Esophagus mucosa (tissue), 1 donor: ENCODE data around the gene CEP250. TPM values are rescaled to one million over a fixed set of nuclear protein-coding genes. Genes with fewer than 3 reads are reported as not detected.
A peak's percentile ranks its signal among the peaks of the same experiment; 100 is the strongest.
"Not testable (repeated sequence)": the region's sequence is repeated elsewhere in the genome, so short reads cannot be mapped to it uniquely, and the experiment has no call there.

Source experiments
- ATAC-seq: fragments of 200-7000 bp; cut with Tn5 transposase; one replicate; pipeline ENCODE4 v1.9.1; 2020
- total RNA-seq: library from RNA; stranded (reverse); gene quantifications from one replicate; pipeline ENCODE4 v1.2.4, GENCODE V29; 2023
- donor health status: DM: yes; HTN: yes; CAD: no.

Gene CEP250
- total RNA-seq, 1 donor from 2014 or later: 13.6 TPM

DNA sequence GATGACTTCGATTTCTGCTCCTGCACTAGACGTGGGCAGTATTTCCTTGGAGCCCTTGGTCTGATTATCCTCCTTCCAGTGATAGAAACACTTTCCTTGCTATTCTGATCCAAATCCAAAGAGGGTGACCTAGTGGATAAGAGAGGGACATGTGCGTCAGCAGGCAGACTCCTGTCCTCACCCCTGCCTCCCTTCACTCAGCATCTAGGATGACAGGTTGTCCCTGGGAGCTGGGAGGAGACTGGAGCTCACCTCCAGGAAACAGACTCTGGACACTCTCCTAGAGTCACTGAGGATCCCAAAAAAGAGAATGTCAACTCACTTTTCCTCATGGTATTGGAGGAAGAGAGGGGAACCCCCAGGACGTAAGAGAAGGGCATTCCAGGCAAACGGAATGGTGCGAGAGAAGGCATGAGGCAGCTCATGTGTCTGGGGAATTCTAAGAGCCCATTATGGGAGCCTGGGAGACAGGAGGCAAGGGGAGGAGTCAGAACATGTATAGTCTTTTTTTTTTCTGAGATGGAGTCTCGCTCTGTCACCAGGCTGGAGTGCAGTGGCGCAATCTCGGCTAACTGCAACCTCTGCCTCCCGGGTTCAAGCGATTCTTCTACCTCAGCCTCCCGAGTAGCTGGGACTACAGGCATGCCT is 71.8 kb downstream of the CEP250 start:
- no peak for ATAC-seq

DNA sequence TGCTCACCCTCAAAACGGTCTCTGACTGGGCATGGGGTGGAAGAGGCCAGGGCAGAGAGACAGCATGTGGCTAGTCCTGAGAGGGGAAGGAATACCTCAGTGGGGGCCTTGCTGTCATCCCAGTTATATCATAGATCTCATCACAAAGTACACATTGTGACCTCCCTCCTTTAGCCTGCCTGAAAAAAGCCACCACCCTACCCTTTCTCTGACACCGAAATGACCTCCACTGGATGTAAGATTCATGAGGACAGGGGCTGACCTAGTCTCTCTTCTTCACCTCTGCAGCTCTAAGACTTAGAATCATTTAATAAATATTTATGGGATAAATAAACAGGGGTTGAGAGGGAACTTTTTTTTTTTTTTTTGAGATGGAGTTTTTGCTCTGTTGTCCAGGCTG is 74.2 kb downstream of the CEP250 start, which contains the start of gene C20orf173:
Gene C20orf173 (minus strand): TSS at position 101 of the 400 bp plus-strand sequence. CDS start 279 bp downstream, outside the sequence.
- no peak for ATAC-seq

GRCh38 chr20:35539756-35540212 is 84.4 kb downstream of the CEP250 start:
- no peak for ATAC-seq

DNA sequence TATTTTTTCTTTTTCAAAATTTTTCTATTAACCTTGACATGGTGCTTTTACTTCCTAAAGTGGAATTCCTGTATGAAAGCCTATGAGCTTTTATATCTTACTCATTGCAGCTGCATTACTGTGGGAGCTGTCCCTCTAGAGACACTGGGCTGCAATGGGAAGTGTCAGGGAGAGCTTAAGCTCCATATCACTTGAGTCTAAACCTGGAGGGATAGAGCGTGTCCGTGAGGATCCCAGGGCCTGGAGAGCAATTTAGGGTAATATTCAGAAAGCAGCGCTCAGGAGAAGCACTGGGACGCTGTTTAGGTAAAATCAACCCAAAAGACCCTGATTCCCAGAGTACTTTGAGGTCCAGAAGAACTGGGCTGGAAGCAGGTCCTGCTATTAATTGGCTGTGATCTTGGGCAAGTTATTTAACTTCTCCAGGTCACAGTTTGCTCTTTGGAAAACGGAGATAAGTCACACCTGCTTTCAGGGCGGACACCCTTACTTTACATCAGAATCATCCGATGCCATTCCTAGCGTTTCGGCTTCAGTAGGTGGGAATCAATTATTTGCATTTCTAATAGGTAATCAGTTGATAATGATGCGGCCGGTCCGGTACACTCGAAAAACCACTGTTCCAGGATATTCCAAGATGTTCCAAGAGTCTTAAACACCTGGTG is 85.9 kb downstream of the CEP250 start:
- no peak for ATAC-seq

- ATAC-seq: peak; percentile 98
Observed at GRCh38 chr20:35541783-35542662, 86.6 kb downstream of the CEP250 start, which contains the start of gene ERGIC3. Gene ERGIC3, plus strand, starts transcription at chr20:35542078. Its CDS starts 20 bp downstream, at chr20:35542098.

GRCh38 chr20:35542990-35543389 is 87.6 kb downstream of the CEP250 start:
- no peak for ATAC-seq

- no peak for ATAC-seq
Observed at GRCh38 chr20:35544436-35544835, 89.0 kb downstream of the CEP250 start.

DNA sequence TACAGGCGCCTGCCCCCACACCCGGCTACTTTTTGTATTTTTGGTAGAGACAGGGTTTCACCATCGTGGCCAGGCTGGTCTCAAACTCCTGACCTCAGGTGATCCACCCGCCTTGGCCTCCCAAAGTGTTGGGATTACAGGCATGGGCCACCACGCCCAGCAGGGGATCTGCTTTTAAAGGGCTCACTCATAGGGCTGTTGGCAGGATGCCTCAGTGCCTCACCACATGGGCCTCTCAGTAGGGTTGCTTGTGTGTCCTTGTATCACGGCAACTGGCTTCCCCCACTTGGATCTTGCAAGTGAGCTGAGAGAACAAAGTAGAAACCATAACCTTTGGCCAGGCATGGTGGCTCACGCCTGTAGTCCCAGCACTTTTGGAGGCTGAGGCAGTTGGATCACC is 89.5 kb downstream of the CEP250 start:
- not testable (repeated sequence) for ATAC-seq

DNA sequence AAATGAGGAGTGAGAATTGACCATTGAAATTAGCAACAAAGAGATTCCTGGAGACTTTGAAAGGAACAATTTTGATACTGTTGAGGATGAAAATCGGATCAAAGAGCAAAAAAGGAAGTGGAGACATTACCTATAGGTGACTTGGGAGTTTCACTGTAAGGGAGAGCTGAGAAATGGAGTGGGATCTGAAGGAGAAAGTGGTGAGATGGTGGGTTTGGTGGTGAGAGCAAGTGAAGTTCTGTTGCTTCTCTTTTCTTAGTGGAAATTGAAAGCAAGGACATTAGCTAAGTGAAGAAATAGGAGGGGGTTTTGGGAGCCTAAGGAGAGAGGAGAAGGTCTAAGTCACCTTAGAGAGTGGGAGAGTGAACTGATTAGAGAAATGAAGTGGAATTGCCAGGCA is 90.7 kb downstream of the CEP250 start:
- no peak for ATAC-seq

DNA sequence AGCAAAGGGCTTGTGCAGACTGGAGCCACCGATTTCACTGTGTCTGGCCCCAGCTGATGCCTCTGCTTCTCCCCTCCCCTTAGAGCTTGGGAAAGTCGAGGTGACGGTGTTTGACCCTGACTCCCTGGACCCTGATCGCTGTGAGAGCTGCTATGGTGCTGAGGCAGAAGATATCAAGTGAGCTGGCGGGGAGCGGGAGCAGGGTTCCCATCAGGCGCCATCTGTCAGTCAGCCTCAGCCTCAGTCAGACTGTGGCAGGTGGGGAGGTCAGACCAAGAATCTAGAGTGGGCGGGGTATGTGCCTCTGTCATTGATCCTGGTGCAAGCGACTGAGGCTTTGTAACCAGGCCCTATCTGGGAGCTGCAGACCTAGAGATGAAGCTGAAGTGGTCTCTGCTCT is 91.9 kb downstream of the CEP250 start:
- ATAC-seq: no peak

DNA sequence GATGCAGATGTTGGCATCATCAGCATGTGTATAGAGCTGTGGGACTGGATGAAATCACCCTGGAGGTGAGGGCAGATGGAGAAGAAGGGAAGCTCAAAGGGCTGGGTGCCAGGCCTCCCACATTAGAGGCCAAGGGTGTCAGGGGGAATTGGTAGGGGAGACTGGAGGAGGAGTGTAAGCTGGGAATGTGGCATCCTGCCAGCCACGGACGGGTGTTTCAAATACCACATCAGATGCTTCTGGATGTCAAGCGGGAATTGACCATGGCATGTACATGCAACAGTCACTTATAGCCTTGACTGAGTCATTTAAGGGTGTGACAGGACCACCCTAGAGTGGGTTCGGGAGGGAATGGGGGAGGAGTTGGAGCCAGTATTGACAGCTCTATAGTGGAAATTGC is 96.1 kb downstream of the CEP250 start:
- ATAC-seq: no peak

DNA sequence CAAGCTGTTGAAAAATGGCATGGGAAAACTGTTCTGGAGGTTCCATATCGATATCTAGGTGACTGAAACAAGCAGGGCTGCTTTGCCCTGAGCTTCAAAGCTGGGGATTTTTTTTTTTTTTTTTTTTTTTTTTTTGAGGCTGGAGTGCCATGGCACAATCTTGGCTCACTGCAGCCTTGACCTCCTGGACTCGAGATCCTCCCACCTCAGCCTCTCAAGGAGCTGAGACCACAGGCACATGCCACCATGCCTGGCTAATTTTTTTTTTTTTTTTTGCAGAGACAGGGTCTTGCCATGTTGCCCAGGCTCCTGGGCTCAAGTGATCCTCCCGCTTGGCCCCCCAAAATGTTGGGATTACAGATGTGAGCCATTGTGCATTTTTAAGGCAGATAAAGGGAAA is 97.5 kb downstream of the CEP250 start:
- no peak for ATAC-seq

DNA sequence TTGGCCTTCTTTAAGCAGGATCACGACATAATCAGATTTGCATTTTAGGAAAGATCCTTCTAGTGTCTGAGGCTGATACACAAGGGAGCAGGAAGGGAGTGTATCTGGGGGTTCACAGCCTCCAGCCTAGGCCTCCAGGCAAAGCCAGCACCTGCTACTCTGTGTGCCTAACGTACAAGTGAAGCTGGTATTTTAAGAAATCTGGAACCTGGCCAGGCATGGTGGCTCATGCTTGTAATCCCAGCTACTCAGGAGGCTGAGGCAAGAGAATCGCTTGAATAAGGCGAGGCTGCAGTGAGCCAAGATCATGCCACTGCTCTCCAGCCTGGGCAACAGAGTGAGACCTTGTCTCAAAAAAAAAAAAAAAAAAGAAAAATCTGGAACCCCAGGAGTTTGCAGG is 100.1 kb downstream of the CEP250 start:
- ATAC-seq: not testable (repeated sequence)

GRCh38 chr20:35555951-35556645 is 100.7 kb downstream of the CEP250 start:
- ATAC-seq: no peak

DNA sequence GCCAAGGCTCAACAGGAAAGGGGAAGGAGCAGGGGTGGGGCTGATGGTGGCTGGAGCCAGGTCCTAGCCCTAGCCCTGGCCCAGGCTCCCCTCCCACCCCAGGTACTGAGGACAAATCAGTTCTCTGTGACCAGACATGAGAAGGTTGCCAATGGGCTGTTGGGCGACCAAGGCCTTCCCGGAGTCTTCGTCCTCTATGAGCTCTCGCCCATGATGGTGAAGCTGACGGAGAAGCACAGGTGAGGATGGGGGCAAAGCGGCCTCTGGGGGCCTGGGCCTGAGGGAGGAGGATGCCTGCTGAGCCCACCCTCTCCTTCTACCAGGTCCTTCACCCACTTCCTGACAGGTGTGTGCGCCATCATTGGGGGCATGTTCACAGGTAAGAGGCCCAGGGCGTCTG is 101.5 kb downstream of the CEP250 start:
- ATAC-seq: no peak

DNA sequence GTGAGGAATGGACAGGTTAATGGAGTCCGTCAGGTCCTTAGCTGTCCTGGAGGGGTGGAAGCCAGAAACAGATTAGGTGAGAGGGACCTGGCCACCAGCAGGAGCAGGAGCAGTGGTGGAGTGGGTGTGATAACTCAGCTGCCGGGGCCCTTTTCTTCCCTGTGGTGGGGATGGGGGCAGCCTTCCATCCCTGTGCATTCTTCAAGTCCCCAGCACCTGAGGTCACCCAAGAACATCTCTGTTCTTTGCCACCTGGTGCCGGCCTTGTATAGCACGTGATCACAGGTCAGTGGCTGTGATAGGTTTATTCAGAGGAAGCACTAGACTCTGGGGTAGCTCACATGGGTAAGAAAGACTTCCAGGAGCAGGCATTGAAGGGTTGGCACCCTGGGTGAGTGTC is 103.1 kb downstream of the CEP250 start:
- no peak for ATAC-seq

DNA sequence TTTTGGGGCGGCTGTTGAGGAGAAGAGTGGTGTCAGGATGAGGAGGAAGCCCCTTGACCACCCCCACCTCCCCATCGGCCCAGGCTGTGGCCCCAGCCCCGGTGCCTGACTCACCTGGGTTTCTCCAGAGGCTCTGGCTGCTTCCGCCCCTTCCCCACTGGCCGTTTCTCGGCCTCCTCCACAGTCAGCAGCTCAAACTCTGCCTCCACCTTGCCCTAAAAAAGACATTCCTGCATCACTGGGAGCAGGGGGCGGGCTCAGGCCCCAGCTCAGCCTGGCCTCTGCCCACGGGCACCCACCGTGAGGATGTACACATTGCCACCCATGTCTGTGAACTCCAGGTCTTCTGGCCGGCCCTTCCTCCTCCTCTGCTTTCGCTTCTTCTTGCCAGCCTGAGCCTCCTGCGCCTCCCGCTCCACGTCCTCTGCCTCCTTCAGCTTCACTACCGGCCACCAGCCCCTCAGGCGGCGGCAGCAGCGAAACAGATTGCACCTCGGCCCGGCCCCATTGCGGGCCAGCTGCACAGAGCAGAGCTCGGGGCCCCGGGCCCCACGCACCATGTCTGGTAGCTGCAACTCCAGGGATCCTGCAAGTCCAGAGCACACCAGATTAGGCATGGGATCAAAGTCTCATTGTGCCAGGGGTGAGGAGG is 103.8 kb downstream of the CEP250 start:
- no peak for ATAC-seq

DNA sequence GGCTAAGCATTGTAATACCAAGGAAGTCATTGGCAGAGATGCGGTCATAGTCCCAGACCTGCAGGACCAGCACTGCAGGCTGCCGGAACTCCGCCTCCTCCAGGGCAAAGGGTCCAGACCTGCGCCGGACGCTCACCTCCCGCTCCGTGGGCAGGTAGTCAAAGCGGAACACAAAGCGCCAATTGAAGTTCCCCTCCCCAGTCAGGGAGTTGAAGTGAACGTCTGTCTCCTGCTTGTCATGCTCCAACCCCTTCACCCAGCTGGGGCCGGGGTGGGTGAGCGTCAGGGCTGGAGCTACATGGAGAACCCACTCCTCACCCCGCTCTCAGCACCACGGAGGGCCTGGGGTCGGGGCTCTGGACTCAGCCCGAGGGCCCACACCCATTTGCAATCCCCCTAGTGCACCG is 104.7 kb downstream of the CEP250 start:
- ATAC-seq: peak; percentile 73

- no peak for ATAC-seq
Observed at GRCh38 chr20:35560541-35560940, 105.1 kb downstream of the CEP250 start.

GRCh38 chr20:35561268-35561667 is 105.9 kb downstream of the CEP250 start:
- peak; percentile 16 for ATAC-seq

GRCh38 chr20:35561671-35562070 is 106.3 kb downstream of the CEP250 start:
- no peak for ATAC-seq

- no peak for ATAC-seq
Observed at GRCh38 chr20:35562541-35563110, 107.2 kb downstream of the CEP250 start.
